ENCODE measurements around the gene XPO4.
"Not testable (repeated sequence)": the region's sequence is repeated elsewhere in the genome, so short reads cannot be mapped to it uniquely, and the experiment has no call there.

XPO4 gene

DNA sequence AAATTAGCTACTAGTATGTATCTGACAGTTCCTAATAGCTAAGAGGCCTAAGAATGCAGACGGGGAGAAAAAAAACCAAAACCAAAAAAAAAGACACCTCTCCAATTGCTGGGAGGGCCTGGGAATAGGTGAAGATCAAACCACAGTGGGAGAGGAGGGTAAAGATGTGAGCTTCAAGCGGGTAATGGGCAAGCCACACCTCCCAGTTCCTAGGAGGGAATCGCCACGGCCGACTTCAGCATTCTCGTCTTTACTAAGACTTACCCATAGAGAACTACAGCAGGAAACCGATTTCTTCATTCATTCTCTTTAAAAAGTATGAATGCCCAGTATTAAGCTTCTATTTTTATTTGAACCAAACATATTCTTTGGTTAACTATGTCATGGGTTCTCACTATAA, 123.1 kb downstream of the XPO4 start:
- no peak for DNase-seq

DNA sequence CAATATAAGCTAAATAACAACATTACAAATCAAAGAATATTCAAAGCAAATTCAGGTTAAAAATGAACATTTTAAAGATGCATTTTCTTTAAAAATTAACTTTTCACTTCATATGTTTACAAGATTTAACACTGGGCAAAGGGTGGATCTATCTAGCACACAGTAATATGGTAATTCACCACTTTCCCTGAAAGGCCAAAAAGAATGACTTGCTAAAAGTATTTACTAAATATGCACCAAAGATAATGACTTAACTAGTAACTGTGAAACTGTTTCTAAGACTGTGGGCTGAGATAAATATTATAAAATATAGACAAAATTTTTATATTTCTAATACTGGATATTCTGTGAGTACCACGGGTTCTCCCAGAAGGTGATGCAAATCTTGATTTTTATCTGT, 124.2 kb downstream of the XPO4 start:
- DNase-seq: no peak

DNA sequence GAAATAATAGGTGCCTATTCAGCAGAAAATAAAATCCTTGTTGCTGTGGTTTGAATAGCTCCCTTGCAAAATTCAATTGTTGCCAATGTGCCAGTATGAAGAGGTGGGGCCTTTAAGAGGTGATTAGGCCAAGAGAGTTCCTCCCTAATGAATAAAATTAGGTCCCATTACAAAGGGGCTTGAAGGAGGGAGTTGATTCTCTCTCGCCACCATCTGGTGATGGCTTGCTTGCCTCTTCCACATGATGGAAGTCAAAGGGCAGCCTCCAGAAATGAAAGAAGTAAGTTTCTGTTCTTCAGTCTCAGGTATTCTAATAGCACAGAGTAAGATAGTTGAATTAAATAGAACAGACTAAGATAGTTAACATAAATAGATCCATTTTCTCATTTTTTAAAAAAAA, 125.8 kb downstream of the XPO4 start:
- no peak for DNase-seq

DNA sequence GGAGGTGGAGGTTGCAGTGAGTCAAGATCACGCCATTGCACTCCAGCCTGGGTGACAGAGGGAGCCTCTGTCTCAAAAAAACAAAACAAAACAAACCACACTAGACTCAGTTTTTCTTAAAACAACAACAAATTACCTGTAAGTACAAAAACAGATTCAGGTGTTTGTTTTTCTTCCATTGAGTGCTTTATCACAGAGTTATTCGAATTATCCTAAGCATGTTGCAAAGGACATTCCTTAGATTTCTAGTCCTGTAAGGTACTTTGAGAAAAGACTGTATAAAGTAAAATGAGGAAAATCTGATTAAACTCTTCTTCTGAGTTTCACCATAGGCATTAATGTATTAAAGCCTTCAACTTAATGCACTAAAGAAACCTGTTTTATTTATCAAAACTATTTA, 126.6 kb downstream of the XPO4 start:
- no peak for DNase-seq

DNA sequence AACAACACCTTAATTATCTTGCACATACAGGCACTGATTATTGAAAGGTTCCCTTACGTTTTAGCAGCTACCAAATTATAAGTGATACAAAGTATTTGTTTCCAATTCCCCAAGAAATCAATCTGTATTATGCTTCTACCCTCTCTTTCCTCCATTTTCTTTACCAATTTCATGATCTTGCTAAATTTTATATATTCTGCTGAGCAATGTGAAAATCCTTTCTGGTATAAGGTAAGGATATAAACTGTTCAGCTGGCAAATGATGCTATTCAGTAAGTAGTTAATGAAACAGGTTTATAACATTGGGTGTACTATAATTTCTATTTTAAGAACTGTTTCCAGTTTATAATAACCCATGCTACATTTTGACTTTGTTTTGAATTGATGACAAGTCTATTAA, 127.8 kb downstream of the XPO4 start:
- DNase-seq: no peak

DNA sequence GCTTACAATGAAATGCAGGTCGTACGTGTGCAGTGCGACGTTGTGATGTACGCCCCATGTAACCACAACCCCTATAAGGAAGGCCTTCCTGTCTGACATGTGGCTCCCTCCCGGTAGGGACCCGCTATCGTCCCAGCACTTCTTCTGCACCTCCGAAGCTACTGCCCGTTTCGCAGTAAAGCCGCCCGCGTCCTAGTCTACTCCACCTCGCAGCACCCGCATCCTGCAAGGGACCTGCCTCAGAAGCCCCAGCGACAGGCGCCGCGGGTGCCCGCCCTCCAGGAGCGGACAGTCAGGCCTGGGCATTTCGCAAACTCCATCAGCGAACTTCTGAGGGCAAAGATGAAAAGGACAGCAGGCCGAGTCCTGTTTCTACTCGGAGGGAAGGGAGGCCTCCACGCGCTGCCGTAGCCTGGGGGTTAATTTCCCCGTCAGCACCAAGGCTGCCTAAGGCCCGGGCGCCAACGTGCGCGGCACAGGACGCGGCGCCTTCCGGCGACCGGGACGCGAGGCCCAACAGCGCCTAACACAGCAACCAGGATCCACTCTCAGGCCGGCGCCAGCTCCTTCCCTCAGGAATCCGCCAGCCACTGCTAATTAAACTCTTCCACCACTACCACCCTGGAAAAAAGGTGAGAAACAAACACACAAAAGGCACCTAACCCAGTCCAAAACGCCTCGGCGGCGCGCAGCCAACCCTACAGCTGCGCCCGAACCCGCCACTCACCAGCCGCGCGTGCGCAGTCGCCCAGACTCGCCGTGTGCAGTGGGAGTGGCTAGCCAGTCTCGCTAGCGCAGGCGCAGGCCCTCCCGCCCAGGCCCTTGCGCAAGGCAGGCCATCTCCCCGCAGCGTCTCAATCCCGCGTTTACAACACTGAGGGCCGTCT, 129.1 kb downstream of the XPO4 start, which contains the start of gene EEF1AKMT1:
Gene EEF1AKMT1, minus strand, starts transcription at position 768 of the 887 bp plus-strand sequence. CDS start 16,363 bp downstream, outside the sequence.
- DNase-seq: peak; percentile 97

DNA sequence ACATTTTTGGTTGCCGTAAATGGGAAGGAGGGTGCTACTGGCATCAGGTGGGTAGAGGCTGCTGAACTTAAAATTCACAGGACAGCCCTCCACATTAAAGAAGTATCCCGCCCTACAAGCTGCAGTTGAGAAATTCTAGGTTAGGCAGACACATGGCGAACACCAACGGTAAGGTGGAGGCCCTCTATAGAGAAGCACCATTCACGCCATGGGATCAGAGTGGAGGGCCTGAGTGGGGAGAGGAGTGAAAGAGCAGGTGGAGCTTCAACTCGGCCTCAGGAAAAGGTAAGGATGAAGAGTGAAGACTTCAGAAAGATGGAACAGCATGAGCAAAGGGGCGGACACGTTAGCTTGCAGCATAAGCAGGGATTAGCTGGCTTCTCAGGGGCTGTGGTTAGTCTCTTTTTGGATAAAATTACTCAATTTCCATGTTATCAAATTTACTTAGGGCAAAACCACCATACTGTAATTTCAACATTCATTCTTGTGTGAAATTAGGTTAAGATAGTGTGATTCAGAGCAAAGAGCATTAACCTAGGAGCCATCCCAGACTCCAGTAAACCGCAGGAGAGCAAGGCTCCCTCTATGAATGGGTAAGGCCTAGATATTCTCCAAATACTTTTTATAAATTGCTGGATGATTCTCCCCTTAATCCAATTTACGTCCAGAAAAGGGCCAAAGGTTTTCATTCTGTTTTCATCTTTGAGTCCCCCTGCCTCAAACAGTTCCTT, 130.0 kb downstream of the XPO4 start:
- no peak for DNase-seq

DNA sequence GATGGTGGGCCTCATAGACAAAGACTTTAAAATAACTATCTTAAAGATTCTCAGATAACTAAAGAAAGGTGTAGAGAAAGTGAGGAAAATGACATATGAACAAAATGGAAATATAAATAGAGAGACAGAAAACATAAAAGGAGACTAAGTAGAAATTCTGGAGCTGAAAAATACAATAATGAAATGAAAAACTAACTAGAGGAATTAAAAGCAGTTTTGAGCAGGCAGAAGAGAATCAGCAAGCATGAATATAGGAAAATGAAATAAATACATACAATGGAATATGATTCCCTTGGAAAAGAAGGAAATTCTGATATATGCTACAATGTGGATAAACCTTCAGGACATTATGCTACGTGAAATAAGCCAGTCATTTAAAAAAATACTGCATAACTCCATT, 132.7 kb downstream of the XPO4 start:
- DNase-seq: no peak

DNA sequence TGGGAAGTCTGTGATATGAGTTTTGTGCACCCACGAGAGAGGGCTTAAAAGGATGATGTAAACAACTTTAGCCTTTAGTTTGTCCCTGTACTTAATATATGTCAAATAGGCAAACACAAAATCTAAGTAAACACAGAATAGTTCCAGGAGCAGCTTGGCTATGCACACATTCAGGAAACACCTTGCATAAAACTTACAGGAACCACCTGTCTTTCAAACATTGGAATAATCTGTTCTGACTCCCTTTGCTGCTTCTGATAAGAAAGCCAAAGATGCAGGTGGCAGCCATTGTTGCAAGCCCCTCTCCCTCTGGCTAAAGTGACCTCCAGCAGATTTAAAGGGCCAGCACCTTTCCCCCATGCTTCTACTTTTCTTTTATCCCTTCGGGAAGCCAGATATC, 133.5 kb downstream of the XPO4 start:
- no peak for DNase-seq

DNA sequence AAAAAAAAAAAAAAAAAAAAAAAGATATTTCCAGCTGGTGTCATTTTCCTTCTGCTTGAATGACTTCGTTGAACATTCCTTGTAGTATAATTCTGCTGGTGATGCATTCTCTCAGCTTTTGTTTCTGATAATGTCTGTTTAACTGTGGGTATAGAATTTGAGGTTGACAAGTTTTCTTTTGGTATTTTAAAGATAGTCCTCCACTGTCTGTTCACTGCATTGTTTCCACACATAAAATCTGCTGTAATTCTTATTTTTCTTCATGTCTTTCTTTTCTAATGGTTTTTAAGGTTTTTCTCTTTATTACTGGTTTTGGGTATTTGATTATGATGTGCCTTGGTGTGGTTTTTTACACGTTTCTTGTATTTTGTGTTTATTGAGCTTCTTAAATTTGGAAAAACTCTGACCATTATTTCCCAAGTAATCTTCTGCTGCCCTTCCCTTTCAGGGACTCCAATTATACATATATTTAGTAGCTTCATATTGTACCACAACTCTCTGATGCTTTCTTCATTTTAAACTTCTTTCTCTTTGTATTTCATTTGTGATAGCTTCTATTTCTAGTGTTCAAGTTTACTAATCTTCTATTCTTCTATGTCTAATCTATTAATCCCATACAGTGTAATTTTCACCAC, 135.1 kb downstream of the XPO4 start:
- no peak for DNase-seq

DNA sequence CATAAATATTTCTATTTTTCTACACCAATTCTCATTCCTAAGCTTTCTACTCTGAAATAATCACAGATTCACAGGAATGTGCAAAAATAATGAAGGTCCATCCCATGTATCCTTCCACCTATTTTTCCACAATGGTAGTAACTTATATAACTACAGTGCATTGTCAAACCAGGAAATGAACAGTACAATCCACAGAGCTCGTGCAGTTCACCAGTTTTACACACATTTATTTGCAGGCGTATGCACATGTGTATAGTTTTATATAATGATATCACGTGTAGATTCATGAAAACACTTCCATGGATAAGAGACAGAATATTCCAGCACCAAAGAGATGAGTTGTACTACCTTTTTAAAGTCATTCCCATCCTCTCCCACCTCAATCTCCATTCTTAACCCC, 141.7 kb downstream of the XPO4 start:
- no peak for DNase-seq

DNA sequence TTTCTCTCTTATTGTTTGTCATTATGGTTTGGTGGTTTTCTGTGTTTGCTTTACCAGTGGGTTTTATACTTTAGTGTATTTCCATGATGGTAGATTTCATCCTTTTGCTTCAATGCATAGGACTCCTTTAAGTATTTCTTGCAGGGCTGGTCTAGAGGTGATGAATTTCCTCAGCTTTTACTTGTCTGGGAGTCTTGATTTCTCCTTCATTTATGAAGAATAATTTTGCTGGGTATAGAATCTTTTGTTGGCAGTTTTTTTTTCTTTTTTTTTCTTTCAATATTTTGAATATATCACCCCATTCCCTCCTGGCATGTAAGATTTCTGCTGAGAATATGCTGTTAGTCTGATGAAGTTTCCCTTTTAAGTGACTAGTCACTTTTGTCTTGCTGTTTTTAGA, 148.5 kb downstream of the XPO4 start:
- DNase-seq: no peak

DNA sequence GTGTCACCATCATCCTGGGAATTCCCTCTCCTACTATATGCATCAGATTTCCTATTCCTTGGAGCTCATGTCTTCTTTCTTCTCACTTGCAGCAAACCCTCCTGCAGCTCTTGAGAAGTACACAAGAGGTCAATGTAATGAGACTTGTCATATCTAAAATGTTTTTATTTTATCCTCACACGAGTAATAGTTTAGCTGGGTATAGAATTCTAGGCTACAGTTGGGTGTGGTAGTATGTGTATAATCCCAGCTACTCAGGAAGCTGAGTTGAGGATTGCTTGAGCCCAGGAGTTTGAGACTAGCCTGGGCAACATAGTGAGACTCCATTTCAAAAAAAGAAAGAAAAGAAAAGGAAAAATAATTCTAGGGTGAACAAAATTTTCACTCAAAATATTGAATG, 153.2 kb downstream of the XPO4 start:
- no peak for DNase-seq

DNA sequence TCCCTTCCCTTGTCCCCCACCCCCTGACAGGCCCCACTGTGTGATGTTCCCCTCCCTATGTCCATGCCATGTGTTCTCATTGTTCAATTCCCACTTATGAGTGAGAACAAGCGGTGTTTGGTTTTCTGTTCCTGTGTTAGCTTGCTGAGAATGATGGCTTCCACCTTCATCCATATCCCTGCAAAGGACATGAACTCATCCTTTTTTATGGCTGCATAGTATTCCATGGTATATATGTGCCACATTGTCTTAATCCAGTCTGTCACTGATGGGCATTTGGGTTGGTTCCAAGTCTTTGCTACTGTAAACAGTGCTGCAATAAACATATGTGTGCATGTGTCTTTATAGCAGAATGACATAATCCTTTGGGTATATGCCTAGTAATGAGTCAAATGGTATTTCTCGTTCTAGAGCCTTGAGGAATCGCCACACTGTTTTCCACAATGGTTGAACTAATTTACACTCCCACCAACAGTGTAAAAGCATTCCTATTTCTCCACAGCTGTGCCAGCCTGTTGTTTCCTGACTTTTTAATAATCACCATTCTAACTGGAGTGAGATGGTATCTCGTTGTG, 158.6 kb downstream of the XPO4 start:
- not testable (repeated sequence) for DNase-seq

DNA sequence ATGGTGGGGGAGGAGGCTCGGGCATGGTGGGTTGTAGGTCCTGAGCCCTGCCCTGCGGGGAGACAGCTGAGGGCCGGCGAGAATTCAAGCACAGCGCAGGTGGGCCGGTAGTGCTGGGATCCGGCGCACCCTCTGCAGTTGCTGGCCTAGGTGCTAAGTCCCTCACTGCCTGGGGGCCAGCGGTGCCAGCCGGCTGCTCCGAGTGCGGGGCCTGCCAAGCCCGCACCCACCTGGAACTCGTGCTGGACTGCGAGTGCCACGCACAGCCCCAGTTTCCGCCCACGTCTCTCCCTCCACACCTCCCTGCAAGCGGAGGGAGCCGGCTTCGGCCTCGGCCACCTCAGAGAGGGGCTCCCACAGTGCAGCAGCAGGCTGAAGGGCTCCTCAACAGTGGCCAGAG, 162.5 kb downstream of the XPO4 start:
- no peak for DNase-seq

DNA sequence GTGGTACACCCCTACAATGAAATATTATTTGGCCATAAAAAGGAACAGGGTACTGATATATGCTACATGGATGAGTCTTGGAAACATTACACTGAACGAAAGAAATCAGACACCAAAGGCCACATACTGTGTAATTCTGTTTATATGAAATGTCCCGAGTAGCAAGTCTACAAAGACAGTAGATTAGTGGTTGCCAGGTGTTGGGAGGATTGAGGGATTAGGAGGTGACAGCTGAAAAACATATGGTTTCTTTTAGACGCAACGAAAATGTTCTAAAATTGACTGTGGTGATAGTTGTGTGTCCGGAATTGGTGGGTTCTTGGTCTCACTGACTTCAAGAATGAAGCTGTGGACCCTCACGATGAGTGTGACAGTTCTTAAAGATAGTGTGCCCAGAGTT, 163.9 kb downstream of the XPO4 start:
- no peak for DNase-seq

DNA sequence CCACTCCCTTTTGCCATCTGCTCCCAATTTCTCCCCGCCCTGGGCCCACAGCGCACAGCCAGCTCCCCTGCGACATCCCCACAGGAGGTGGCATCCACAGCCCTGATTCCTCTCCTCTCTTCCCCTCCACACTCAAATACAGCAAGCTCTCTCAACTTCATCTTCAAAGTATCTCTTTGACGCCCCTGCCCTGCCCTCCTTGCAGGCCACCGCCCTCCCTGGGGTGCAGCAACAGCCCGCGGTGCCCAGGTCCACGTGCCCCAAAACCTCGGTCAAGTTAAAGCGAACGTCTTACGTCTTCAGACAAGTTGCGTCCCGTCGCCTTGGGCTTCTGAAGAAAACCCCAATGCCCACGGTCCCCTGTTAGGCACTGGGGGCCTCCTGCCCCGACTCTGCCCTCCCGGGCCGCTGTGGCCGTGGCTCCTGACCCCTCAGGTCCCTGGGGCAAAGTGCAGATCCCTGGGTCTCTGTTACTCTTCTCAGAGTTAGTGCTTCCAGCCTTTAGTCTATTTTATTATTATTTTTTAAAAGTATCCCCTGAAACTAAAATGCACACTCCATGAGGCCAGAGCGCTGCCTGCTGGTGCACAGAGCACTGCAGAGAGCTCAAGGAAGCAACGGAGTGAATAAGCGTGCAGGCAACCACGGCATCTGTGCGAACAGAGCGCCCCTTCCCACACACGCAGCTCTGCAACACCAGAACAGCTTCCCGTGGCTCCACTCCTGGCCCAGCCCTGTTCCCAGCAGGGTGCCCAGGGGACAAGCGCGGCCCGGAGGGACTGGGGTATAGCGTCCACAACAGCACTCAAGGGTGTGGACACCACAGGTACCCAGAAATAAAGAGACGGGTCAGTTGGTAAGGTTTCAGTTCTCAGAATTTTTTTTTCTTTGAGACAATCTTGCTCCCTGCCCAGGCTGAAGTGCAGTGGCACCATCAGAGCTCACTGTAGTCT, 172.6 kb downstream of the XPO4 start:
- no peak for DNase-seq

DNA sequence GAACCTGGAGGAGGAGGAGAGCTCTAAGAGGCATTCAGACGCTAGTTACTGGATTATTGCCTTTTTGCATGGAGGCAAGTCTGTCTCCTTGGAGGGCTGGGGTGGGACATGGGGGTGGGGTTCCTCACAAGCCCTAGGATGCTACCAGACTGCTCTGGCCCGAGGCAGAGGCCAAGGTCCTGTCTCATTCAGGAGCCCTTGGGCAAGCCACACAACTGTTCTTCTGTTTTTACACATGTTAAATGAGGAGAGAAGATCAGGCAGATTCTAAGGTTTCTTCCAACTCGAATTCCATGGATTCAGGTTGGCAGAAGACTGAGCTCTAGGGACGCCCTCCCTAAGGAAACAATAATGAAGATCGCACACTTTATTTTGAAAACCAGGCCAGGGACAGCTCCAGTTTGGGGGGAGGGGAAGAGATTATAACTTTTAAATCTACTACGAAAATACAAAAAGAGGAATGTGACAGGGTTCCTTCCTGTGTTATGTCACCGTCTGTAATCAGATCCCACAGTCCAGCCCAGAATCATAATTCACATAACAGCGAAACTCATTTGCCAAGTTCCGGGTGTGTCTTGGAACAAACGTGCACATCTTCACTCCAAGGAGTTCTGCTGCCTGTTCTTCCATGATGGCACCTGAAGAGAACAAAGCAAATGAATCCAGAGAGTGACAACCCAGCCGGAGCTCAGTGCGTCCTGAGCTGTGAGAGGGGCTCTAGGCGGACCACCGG, 173.8 kb downstream of the XPO4 start:
- DNase-seq: no peak

DNA sequence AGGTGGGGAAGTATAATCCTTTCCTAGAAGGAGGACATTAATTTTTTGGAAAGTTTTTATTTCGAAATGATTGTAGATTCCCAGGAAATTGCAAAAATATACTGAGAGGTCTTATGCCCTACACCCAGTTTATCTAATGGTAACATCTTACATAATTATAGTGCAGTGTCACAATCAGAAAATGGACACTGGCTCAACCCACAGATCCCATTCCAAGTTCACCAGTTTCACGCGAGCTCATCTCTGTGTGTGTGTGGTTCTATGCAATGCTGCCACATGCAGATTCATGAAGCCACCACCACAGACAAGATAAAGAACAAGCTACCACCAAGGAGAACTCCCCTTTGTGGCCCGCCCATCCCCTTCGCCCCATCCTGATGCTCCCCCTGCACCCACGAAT, 174.7 kb downstream of the XPO4 start:
- no peak for DNase-seq
